Aorta (tissue), 5 donors: ENCODE measurements around the gene SULT1A2. TPM values are rescaled to one million over a fixed set of nuclear protein-coding genes. Genes with fewer than 3 reads are reported as not detected.
"Not testable (repeated sequence)": the region's sequence is repeated elsewhere in the genome, so short reads cannot be mapped to it uniquely, and the experiment has no call there.

Source experiments
- ATAC-seq: fragments of 200-7000 bp; cut with Tn5 transposase; one replicate; pipeline ENCODE4 v1.9.1; 2022; ENCODE audit warnings: moderate library complexity; ENCODE audit not compliant: low FRiP score
- DNase-seq, 2 donors: peaks; one replicate each; pipeline ENCODE4 v3.0.0-alpha.2; 2020
- H3K27ac ChIP-seq, 2 donors: one replicate each; pipeline ENCODE4 v1.5.1; 2013; ENCODE audit warnings: low read length in 2 of 2, mild to moderate bottlenecking in 2 of 2, moderate library complexity in 2 of 2, control low read depth in 1 of 2, inconsistent platforms in 1 of 2, low read depth in 1 of 2
- H3K27me3 ChIP-seq, 2 donors: one replicate each; pipeline ENCODE4 v1.6.1; 2013; ENCODE audit warnings: control low read depth in 1 of 2, low read length in 1 of 2, mild to moderate bottlenecking in 1 of 2, moderate library complexity in 1 of 2; ENCODE audit not compliant: insufficient read depth in 2 of 2, control insufficient read depth in 1 of 2
- H3K36me3 ChIP-seq, 2 donors: one replicate each; pipeline ENCODE4 v1.6.1; 2013; ENCODE audit warnings: control low read depth in 1 of 2, low read length in 1 of 2, mild to moderate bottlenecking in 1 of 2; ENCODE audit not compliant: insufficient read depth in 2 of 2, control insufficient read depth in 1 of 2
- H3K4me1 ChIP-seq, 2 donors: one replicate each; pipeline ENCODE4 v1.6.1; 2013; ENCODE audit warnings: low read length in 2 of 2, control low read depth in 1 of 2, mild to moderate bottlenecking in 1 of 2, moderate library complexity in 1 of 2; ENCODE audit not compliant: insufficient read depth in 2 of 2, control insufficient read depth in 1 of 2
- H3K4me3 ChIP-seq, 2 donors: one replicate each; pipeline ENCODE4 v1.5.1; 2013; ENCODE audit warnings: low read length in 2 of 2, control low read depth in 1 of 2, mild to moderate bottlenecking in 1 of 2
- H3K9me3 ChIP-seq: one replicate; pipeline ENCODE4 v1.6.1; 2013; ENCODE audit warnings: mild to moderate bottlenecking, low read length; ENCODE audit not compliant: control insufficient read depth
- WGBS, 2 donors: extraction: QIAGEN DNeasy Blood & Tissue Kit; methylation state at CpG; one replicate each; pipeline ENCODE4 v1.1.7; 2013; 5-methylcytosine and 5-hydroxymethylcytosine counted together
- intact Hi-C, 2 donors: fragments of 100-400 bp; cut with DNase I; formaldehyde crosslinking; loops; one replicate each; pipeline versions ENCODE4 v1.14.2 to v1.15.0; 2022
- polyA plus RNA-seq, 2 donors: library from polyadenylated mRNA; stranded (reverse); fragments of 200-250 nt; gene quantifications; one replicate each; pipeline ENCODE4 v1.2.3, GENCODE V29; 2013
- total RNA-seq, 2 donors: library from RNA; stranded (reverse); fragmentation: NEBNext Ultra II Directional; extraction: Animal tissue kit (Norgen Biotek cat#: 25700); gene quantifications; one replicate each; pipeline ENCODE4 v1.2.1, GENCODE V29; 2021
- donor health status: healthy with polysubstance abuse.
- donor health status: Bipolar disorder and iron deficiency.
- donor health status: DM: no; HTN: no; CAD: no.
- donor health status: DM: no; HTN: no; CAD: no.
- donor health status: DM: yes; HTN: yes; CAD: no.

SULT1A2 gene
- total and polyA plus RNA-seq, 4 donors, result 0.81 to 9.8 (median 1.8) TPM; not detected in 1

DNA sequence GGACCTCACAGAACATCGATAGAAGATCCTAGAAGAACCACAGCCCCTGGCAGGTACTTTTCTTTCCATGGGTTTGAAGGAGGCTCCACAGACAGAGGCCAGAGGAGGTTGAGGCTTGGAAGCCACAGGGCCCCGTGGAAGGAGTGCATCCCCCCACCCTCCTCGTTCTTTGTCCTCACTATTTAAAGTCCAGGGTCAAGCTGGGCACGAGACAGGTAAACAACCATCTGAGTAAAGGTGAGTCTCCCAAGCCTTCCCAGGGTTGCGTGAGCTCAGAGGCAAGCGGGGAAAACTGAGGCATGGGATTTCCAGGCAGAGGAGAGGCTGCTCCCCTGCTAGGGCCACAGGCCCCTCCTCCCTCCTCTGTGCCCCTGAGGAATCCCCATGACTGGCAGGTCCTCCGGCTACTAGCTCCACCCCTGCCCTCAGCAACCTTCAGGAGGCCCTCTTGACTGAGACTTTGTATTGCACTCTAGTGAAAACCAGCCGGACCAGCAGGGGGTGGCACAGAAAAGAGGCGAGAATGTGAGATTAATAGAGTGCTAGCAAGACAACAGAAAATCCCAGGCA is 927 bp upstream of the SULT1A2 start:
- no peaks in the 10 kb centered on the region for H3K27me3 ChIP-seq
- 70 to 81% methylated on average over 8 to 9 of the region's 9 CpGs for WGBS, 2 donors
- H3K36me3 ChIP-seq, result no peaks in the 10 kb centered on the region
- no peak overlapping the region for H3K4me3 ChIP-seq
- DNase-seq (no peak), ATAC-seq (no peak)
- H3K9me3 ChIP-seq, result no peaks in the 10 kb centered on the region
- intact Hi-C loops, result no loop called here
- no peaks in the 10 kb centered on the region for H3K4me1 ChIP-seq
- H3K27ac ChIP-seq, result no peak overlapping the region

DNA sequence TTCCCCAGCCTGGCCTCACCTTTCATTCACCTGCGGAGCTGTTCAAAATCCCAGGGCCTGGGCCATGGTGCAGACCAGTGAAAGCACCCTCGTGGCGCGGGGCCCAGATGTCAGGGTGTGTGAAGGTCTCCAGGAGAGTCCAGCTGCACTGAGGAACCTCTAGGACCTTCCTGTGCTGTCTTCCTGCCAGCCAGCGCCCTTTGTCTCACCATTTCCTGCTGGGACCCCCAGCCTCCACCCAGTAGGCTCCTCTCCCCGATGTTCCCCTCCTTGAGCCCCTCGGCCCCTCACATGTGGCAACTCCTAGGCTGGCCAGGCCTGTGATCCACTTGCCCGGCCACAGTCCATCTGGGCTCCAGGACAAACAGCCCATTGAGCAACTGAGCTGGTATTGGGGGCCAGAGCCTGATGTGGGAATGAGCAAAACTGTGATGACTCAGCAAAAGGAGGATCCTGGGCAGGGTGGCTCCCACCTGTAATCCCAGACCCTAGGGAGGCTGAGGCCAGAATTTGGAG is 677 bp downstream of the SULT1A2 start:
- DNase-seq (no peak), ATAC-seq (no peak)
- H3K27me3 ChIP-seq, result no peaks in the 10 kb centered on the region
- 79 to 80% methylated on average over 8 of the region's 8 CpGs for WGBS, 2 donors
- H3K4me3 ChIP-seq, result no peak overlapping the region
- intact Hi-C loops, result no loop called here
- H3K27ac ChIP-seq, result no peak overlapping the region
- no peaks in the 10 kb centered on the region for H3K4me1 ChIP-seq
- H3K36me3 ChIP-seq, result peaks cover 0 to under 1% of the 10 kb centered on the region in 2 donors
- no peaks in the 10 kb centered on the region for H3K9me3 ChIP-seq

DNA sequence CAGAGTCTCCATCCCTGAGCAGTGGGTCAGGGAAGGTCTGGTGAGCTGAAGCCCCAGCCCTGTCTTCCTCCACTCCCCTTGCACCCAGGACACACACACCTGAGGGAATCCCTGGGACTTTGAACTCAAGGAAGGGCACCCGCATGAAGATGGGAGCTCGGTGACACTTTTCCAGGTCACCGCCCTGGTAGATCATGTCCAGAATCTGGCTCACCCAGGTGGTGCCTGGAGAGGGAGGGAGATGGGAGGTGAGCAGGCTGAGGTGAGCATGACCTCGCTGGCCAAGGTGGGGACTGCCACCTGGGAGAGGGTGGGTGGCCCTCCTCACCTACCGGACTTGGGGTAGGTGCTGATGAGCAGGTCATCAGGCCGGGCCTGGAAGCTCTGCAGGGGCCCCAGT is 1.4 kb downstream of the SULT1A2 start:
- ATAC-seq, H3K4me3 ChIP-seq, DNase-seq, H3K27ac ChIP-seq, intact Hi-C loops, H3K4me1 ChIP-seq, H3K36me3 ChIP-seq, H3K27me3 ChIP-seq, H3K9me3 ChIP-seq: not testable (repeated sequence)
- 95% methylated on average over 5 to 6 of the region's 6 CpGs for WGBS, 2 donors

DNA sequence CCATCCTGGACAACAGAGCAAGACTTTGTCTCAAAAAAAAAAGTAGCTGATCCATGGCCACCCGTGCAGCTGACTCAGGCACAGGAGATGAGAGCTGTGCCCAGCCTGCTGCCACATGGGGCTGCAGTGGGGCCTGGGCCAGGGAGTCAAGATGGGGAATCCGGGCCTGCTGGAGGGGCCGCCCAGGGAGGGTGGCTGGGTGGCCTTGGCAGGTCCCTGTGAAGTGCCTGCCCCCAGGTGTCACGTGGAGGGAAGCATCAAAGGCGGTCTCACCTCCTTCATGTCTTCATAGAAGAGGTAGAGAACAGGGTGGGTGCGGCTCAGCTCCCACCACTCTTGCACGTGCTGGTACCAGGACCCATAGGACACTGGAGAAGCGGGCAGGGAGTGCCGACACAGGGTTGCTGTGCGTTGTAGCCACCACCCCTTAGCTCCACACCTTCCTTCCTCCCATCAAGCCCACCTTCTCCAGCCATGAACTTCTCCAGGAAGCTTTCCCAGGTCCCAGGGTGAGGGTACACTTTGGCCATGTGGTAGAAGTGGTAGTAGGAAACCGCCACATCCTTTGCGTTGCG is 3.8 kb downstream of the SULT1A2 start:
- 87 to 89% methylated on average over 13 of the region's 13 CpGs for WGBS, 2 donors
- H3K27ac ChIP-seq, result no peak overlapping the region
- peaks cover 3 to 8% of the 10 kb centered on the region in 2 donors for H3K36me3 ChIP-seq
- DNase-seq (no peak), ATAC-seq (peak; percentile 23)
- no peak overlapping the region for H3K4me3 ChIP-seq
- H3K27me3 ChIP-seq, result no peaks in the 10 kb centered on the region
- no peaks in the 10 kb centered on the region for H3K9me3 ChIP-seq
- intact Hi-C loops, result no loop called here
- no peaks in the 10 kb centered on the region for H3K4me1 ChIP-seq

DNA sequence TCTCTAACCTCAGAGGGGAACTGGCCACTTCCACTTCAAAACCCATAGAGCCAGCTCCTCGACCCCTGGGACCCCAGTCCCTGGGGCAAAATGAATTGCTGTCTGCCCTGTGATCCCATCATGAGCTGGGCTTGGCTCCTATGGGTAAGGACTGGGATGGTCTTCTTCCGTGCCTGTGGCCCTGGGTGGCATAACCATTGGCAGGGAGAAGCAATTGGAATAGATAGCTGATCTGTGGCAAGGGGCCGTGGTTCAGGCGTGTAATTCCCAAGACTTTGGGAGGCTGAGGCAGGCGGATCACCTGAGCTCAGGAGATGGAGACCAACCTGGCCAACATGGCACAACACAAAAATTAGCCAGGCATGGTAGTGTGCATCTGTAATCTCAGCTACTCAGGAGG is 4.3 kb downstream of the SULT1A2 start:
- intact Hi-C loops, result no loop called here
- Histone ChIP-seq H3K4me3 (no peak overlapping the region), H3K27ac (no peak overlapping the region), H3K9me3 (no peaks in the 10 kb centered on the region), H3K4me1 (no peaks in the 10 kb centered on the region), H3K27me3 (no peaks in the 10 kb centered on the region), H3K36me3 (peaks cover 3 to 8% of the 10 kb centered on the region in 2 donors)
- ATAC-seq (no peak), DNase-seq (no peak)
- 90 to 93% methylated on average over 5 of the region's 5 CpGs for WGBS, 2 donors

DNA sequence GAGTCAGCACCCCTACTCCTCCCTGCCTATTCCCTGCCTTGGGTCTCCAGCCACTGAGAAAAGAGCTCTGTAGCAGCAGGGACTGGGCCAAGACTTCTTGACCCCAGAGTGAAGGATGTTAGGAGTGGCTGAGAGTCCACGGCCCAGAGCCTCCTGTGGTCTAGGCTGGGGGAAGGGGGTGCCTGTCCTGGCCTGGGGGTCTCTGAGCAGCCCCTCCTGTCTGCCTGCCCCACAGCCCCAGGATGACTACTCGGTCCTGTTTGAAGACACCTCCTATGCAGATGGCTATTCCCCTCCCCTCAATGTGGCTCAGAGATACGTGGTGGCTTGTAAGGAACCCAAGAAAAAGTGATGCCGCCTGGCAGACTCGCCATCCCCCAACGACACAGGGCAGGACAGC is 5.5 kb downstream of the SULT1A2 start:
- DNase-seq, result peak in 1 of 2 donors; percentile 43
- Histone ChIP-seq H3K36me3 (peaks cover 3 to 8% of the 10 kb centered on the region in 2 donors), H3K4me3 (no peak overlapping the region), H3K27me3 (no peaks in the 10 kb centered on the region), H3K4me1 (no peaks in the 10 kb centered on the region), H3K27ac (no peak overlapping the region), H3K9me3 (no peaks in the 10 kb centered on the region)
- WGBS, 2 donors, result 89 to 93% methylated on average over 6 of the region's 6 CpGs
- ATAC-seq, result no peak
- intact Hi-C loops, result no loop called here

DNA sequence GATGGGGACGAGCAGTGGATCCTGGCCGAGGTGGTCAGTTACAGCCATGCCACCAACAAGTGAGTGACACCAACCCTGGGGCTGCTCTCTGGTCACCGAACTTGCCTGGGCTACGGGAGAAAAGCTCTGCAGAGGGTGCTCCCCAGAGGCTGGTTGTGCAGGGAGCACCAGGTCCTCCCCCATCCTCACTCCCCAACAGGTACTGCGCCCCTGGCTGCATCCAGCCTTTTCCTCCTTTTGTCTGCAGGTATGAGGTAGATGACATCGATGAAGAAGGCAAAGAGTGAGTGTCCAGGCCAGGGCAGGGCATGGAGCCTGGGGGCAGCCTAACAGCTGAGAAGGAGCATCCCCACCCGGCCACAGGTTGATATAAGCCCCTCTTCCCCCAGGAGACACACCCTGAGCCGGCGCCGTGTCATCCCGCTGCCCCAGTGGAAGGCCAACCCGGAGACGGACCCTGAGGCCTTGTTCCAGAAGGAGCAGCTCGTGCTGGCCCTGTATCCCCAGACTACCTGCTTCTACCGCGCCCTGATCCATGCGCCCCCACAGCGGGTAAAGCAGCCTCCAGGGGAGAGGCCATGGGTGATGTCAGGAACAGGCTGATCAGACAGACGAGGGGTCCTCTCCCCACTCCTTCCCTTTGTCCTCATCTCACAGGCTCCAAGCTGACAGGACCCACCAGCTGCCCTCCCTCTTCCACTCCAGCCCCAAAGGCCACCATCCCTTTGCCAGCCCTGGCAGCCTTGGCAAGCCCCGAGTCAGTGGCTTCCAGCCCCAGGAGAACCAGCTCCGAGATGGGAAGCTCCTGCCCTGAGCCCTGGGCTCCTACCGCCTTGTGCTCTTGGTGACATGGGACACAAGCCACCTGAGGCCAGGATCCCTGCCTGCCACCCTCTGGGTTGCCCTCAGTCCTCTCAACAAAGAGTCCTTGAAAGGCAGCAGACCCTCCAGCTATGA is 6.2 kb downstream of the SULT1A2 start:
- H3K36me3 ChIP-seq, result peaks cover 3 to 9% of the 10 kb centered on the region in 2 donors

DNA sequence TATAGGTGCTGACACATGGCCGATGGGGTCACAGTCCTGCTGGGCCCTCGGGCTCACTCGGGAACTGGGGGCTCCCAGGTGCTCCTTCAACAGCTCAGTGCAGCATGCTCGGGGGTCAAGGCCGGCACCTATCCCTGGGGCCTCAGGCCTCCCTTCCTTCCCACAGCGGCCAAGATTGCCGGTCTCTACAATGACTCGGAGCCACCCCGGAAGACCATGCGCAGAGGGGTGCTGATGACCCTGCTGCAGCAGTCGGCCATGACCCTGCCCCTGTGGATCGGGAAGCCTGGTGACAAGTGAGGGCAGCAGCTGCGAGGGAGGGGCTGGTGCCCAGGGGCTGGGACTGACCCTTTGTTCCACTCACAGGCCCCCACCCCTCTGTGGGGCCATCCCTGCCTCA is 6.9 kb downstream of the SULT1A2 start:
- Histone ChIP-seq H3K9me3 (no peaks in the 10 kb centered on the region), H3K27ac (no peak overlapping the region), H3K36me3 (peaks cover 3 to 11% of the 10 kb centered on the region in 2 donors), H3K27me3 (no peaks in the 10 kb centered on the region), H3K4me1 (no peaks in the 10 kb centered on the region), H3K4me3 (no peak overlapping the region)
- intact Hi-C loops, result no loop called here
- ATAC-seq (no peak), DNase-seq (no peak)
- 93 to 94% methylated on average over 13 of the region's 13 CpGs for WGBS, 2 donors

More for the DNA sequence above, 6.2 kb downstream of the SULT1A2 start:
- H3K9me3 ChIP-seq, result no peaks in the 10 kb centered on the region
- no peak for ATAC-seq
- H3K27ac ChIP-seq, result no peak overlapping the region
- no peaks in the 10 kb centered on the region for H3K4me1 ChIP-seq
- H3K4me3 ChIP-seq, result no peak overlapping the region
- H3K27me3 ChIP-seq, result no peaks in the 10 kb centered on the region
- intact Hi-C loops, result no loop called here
- 89 to 92% methylated on average over 21 to 22 of the region's 22 CpGs for WGBS, 2 donors
- peak in 1 of 2 donors; percentile 74 for DNase-seq
